GM10266 (cell line): ENCODE data around the gene ALDOB.

Experiments
- DNase-seq: peaks from one replicate; pipeline ENCODE4 v3.0.0; 2012; ENCODE audit errors: extremely low spot score
- TF ChIP-seq, protein P1 (sequence below): IDR thresholded peaks from 2 replicates; pipeline ENCODE4 v1.5.1; 2012; ENCODE audit warnings: mild to moderate bottlenecking, low read depth; ENCODE audit not compliant: control insufficient read depth, insufficient read depth; ENCODE audit errors: missing control alignments

Gene ALDOB

DNA sequence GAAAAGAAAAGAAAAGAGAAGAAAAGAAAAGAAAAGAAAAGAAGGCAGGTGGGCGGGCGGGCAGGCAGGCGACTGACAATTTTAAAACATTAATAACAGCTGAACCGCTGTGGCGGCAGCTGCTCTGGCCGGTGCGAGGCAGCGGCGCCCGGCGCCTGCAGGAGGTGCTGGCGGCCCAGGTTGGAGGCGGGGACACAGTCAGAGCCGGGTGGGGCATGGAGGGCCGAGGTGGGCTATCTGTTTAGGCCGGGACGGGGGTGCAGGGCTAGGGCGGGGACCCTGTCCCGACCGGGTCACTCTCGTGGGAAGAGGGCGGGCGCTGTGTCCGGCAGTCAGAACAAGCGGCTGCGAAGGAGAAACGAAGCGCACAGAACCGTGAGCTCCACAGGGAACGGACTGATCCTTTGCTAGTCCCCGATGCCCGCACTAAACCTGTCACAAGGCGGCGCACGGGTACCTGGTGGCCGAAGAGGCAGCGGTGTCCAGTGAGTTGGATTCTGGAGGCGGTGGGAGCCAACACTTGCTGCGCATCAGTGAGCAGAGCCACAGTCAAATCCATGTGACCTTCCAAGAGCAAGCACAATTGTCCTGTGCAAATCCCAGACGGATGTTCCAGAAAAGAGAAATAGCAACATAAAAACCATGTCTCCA lies 13.6 kb upstream of the ALDOB start:
- peak; percentile 66 for DNase-seq
- TF ChIP-seq, protein P1, sequence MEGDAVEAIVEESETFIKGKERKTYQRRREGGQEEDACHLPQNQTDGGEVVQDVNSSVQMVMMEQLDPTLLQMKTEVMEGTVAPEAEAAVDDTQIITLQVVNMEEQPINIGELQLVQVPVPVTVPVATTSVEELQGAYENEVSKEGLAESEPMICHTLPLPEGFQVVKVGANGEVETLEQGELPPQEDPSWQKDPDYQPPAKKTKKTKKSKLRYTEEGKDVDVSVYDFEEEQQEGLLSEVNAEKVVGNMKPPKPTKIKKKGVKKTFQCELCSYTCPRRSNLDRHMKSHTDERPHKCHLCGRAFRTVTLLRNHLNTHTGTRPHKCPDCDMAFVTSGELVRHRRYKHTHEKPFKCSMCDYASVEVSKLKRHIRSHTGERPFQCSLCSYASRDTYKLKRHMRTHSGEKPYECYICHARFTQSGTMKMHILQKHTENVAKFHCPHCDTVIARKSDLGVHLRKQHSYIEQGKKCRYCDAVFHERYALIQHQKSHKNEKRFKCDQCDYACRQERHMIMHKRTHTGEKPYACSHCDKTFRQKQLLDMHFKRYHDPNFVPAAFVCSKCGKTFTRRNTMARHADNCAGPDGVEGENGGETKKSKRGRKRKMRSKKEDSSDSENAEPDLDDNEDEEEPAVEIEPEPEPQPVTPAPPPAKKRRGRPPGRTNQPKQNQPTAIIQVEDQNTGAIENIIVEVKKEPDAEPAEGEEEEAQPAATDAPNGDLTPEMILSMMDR = peak; percentile 79

DNA sequence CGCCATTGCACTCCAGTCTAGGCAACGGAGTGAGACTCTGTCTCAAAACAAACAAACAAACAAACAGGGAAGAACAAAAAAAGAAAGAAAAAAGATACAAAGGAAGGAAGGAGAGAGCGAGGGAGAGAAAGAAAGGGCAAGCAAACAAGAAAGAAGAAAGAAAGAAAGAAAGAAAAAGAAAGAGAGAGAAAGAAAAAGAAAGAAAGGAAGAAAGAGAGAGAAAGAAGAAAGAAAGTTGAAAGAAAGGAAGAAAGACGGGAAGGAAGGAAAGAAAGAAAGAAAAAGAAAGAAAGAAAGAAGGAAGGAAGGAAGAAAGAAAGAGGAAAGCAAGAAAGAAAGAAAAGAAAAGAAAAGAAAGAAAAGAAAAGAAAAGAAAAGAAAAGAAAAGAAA lies 13.1 kb upstream of the ALDOB start:
- no peak for DNase-seq
- TF ChIP-seq, protein P1 = no peak

DNA sequence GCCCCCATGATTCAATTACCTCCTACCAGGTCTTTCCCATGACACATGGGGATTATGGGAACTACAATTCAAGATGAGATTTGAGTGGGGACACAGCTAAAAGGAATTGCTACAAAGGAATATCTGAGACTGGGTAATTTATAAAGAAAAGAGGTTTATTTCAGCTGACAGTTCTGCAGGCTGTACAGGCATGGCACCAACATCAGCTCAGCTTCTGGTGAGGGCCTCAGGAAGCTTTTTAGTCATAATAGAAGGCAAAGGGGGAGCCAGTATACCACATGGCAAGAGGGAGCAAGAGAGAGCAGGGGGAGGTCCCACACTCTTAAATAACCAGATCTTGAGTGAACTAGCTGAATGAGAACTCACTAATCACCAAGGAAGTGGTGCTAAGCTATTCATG lies 11.2 kb upstream of the ALDOB start:
- TF ChIP-seq, protein P1 = no peak
- no peak for DNase-seq

DNA sequence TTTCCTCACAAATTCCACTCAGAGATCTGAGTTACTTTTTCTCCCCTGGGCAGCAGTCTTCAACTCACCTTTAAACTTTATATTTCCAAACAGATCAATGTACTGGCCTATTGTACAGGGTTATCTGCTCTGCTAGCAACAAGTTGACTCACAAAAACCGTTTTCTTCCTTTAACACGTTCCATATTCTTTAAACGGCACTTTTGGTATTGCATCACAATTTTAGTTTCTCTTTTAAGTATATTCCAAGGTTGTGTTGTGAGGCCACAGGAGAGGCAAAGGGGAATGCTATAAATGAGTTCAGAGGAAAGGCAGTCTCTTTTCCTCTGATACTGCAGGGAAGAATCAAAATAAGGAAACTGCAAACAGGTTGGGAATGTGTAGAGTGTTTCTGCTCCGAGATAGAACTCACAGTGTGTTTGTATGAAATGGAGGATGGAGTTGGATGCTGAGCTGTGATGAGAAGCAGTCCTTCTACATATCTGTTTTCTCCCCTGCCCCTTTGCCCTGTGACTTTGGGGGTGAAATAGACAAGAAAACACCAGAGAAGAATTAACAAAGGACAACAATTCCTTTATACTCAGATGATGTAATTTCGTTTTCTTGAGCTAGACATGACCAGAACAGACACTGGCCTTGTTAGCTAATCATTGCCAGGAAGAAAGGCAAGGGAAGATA lies 9.9 kb upstream of the ALDOB start:
- TF ChIP-seq, protein P1 = no peak
- DNase-seq = no peak

DNA sequence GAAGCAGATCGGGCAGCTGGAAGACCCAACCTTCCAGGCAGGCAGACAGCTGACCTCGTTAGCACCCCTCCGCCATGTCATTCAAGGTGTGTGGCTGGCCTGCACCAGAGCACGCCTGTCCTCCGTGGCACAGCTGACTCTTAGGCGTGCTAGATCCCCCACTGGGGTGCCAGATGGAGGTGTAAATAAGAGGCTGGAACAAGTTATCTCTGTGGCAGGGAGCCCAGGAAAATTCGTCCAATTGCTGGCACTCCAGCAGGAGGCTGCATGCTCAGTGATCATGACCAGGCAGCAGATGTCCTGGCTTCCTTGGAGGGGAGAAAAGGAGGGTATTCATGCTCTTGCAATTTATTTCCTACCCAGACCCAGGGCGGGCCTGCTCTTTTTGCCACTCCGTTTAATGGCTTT lies 7.8 kb upstream of the ALDOB start:
- no peak for DNase-seq
- TF ChIP-seq, protein P1 = no peak

DNA sequence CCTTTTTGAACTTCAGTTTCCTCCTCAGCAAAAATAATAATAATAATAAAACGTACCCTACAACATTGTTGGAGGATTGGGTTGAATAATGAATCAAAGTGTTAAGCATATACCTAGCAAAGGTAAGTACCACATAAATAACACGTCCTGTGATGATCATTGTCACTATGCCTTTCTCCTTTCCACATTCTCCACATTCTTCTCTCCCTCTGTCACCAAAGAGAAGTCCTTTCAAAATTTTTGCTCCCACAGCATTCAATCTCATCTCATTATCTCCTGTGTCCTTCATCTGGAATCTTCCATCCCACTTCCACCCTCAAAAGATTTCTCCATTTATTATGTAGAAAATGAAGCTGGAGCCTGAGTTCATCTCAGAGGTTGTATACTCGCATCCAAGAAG lies 7.2 kb upstream of the ALDOB start:
- TF ChIP-seq, protein P1 = no peak
- no peak for DNase-seq

DNA sequence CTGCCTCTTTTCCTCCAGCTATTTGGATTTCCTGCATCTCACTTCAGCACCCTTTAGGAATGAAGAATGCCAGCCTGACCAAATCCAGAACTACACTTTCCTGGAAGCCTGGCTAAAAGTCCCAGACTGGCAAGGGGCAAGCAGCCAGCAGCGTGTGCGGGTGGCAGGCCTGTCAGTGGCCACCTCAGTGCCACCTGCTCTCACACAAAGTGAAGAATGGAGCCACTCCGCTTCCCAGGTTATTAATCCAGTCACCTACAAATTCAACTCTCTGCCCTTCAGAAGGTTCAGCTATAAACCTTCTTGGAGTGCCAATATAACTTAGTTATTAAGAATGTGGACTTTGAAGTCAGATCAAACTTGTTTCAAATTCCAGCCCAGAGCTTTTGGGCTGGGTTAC lies 6.7 kb upstream of the ALDOB start:
- DNase-seq = no peak
- TF ChIP-seq, protein P1 = no peak
